Activated CD4-positive, alpha-beta T cell treated with anti-CD3 and anti-CD28 coated beads, Interleukin-2, amount 50 U/mL, for 16 hours (primary cell): ENCODE measurements around the gene LSM11.
A peak's percentile ranks its signal among the peaks of the same experiment; 100 is the strongest.

ENCODE experiments used
- DNase-seq: peaks from one replicate; pipeline ENCODE4 v3.0.0-alpha.2; 2020

The LSM11 gene

GRCh38 chr5:157735991-157736390, 7.5 kb upstream of the LSM11 start:
- DNase-seq: no peak

GRCh38 chr5:157739388-157740228, 3.9 kb upstream of the LSM11 start:
- DNase-seq: no peak

GRCh38 chr5:157740229-157740610, 3.3 kb upstream of the LSM11 start:
- peak; percentile 53 for DNase-seq

- no peak for DNase-seq
Measured at GRCh38 chr5:157741131-157741530, 2.4 kb upstream of the LSM11 start.

- peak; percentile 26 for DNase-seq
Measured at GRCh38 chr5:157744051-157745011, 819 bp downstream of the LSM11 start.

- DNase-seq: no peak
Measured at GRCh38 chr5:157745041-157745456, 1.5 kb downstream of the LSM11 start.

GRCh38 chr5:157747173-157747740, 3.7 kb downstream of the LSM11 start:
- DNase-seq: no peak

- peak; percentile 27 for DNase-seq
Measured at GRCh38 chr5:157747766-157748700, 4.5 kb downstream of the LSM11 start.

- peak; percentile 23 for DNase-seq
Measured at GRCh38 chr5:157748760-157749461, 5.4 kb downstream of the LSM11 start.

GRCh38 chr5:157749462-157749799, 5.9 kb downstream of the LSM11 start:
- no peak for DNase-seq

GRCh38 chr5:157750320-157750719, 6.8 kb downstream of the LSM11 start:
- no peak for DNase-seq

- DNase-seq: no peak
Measured at GRCh38 chr5:157756122-157756521, 12.6 kb downstream of the LSM11 start.

GRCh38 chr5:157758706-157759105, 15.2 kb downstream of the LSM11 start:
- DNase-seq: peak; percentile 30

- peak; percentile 70 for DNase-seq
Measured at GRCh38 chr5:157761690-157762621, 18.4 kb downstream of the LSM11 start.

- no peak for DNase-seq
Measured at GRCh38 chr5:157764531-157764930, 21.0 kb downstream of the LSM11 start.

GRCh38 chr5:157766442-157766841, 22.9 kb downstream of the LSM11 start:
- DNase-seq: no peak

GRCh38 chr5:157766902-157767301, 23.4 kb downstream of the LSM11 start:
- DNase-seq: no peak

GRCh38 chr5:157767689-157768088, 24.2 kb downstream of the LSM11 start:
- no peak for DNase-seq

GRCh38 chr5:157770665-157771064, 27.2 kb downstream of the LSM11 start:
- DNase-seq: no peak

- DNase-seq: peak; percentile 45
Measured at GRCh38 chr5:157772127-157772526, 28.6 kb downstream of the LSM11 start.
